HG02852 (cell line): Measurements from ENCODE around the gene HUWE1.

ENCODE experiments used
- ATAC-seq: cut with Tn5 transposase; IDR thresholded peaks from one replicate; pipeline ENCODE4 v1.9.1; 2021; ENCODE audit warnings: mild to moderate bottlenecking, moderate library complexity; ENCODE audit not compliant: unreplicated experiment

The HUWE1 gene

DNA sequence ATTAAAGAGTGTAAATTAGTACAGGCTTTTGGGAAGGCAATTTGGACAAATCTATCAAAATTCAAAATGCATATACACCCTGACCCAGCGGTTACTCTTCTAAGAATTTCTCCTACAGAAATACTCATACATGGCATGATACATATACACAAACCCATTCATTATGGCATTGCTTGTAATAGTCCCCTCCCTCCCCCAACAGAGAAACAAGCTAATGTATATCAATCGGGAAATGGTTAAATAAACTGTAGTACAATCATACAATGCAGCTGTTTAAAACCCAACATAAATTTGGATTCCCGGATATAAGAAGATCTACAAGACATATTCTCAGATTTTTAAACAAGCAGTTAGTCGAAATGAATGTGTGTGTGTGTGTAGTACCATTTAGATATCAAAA is 808 bp downstream of the HUWE1 start:
- ATAC-seq = no peak

- ATAC-seq = no peak
These were observed 1.9 kb downstream of the HUWE1 start for GRCh38 chrX:53684415-53685192.

GRCh38 chrX:53683556-53684414 is 2.7 kb downstream of the HUWE1 start:
- peak; percentile 66 for ATAC-seq

DNA sequence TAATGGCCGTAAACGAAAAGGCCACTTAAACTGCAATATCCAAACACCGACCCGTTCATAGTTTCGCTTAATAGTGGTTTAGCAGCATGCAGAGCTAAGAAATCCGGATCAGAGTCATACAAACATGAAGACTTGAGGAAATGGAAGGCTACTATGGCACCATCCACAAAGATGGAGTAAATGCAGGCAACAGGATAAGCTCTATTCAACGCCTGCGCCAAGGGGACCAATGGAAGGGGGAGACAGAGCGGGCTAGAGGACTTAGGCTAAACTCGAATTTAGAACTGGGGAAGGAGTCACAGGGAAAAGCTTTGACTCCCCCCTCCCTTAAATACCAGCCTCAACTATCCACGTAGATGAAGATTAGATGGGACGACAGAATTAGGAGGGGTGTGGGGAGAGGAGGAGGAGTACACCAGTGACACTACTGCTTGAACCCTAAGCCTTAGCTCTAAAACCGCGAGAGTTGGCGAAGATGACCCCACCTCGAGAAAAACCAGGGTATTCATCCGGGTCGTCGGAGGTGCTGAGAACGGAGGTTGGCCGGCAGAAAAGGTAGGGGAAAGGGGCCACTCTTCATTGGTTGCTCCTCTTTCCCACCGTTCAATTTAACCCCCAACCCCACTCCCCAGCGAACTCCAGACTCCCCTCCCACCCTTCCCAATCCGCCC is 3.5 kb downstream of the HUWE1 start:
- no peak for ATAC-seq

- no peak for ATAC-seq
These were observed 4.9 kb downstream of the HUWE1 start for GRCh38 chrX:53681661-53682060.

DNA sequence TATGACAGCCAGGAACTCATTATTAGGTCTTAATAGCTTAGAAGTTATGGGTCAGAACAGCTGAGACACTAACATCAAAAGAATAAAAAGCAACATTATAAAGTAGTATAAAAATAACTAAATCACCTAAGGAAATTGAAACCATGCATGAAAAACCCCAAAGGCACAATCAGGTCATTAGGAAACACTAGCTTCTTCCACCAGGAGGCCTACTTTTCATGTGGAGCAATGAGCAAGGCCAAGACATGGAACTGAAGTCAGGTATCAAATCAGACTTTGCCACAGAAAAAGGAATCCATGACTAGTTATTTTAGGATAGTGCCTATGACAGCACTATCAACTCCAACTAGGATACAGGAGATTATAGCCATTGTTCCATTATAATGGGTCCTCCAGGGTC is 7.9 kb downstream of the HUWE1 start:
- ATAC-seq = no peak

GRCh38 chrX:53677286-53677685 is 9.2 kb downstream of the HUWE1 start:
- no peak for ATAC-seq

GRCh38 chrX:53674581-53674980 is 11.9 kb downstream of the HUWE1 start:
- no peak for ATAC-seq

GRCh38 chrX:53669258-53669657 is 17.3 kb downstream of the HUWE1 start:
- ATAC-seq = peak; percentile 44

DNA sequence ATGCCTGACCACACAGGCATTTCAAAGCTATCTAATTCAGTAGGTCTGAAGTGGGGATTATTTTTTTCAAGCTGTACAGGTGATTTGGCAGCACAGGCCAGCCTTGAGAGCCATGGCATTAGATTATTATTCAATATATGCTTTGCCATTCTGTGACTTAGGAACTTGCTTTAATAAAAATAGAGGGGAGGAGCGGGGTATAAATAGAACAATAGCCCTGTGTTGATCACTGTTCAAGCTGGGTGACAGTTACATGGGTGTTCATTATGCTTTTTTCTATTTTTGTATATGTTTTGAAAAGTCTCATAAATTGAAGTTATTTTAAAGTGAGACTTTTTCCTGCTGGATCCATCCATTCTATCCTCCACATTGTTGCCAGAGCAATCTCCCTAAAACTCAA is 20.3 kb downstream of the HUWE1 start:
- no peak for ATAC-seq

- ATAC-seq = no peak
These were observed 26.5 kb downstream of the HUWE1 start for GRCh38 chrX:53660004-53660403.

DNA sequence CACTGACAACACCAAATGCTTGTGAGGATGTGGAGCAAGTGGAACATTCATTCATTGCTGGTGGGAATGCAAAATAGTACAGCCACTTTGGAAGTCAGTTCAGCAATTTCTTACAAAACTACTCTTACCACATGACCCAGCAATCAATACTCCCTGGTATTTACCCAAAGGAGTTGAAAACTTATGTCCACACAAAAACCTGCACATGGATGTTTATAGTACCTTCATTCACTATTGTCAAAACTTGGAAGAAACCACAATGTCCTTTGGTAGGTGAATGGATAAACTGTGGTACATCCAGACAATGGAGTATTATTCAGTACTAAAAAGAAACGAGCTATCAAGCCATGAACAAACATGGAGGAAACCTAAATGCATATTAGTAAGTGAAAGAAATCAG is 27.5 kb downstream of the HUWE1 start:
- ATAC-seq = no peak

DNA sequence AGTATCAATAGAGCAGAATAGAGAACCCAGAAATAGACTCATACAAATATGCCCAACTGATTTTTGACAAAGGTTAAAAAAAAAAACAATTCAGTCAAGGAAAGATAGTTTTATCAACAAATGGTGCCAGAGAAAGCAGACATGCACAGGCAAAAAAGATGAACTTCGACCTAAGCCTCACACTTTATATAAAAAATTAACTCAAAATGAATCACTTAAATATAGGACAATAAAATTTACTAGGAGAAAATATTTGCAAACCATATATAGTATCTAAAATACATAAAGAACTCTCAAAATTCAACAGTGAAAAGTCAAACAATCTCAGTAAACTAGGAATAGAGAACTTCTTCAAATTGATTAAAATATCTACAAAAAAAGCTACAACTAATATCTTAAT is 29.7 kb downstream of the HUWE1 start:
- ATAC-seq = no peak

DNA sequence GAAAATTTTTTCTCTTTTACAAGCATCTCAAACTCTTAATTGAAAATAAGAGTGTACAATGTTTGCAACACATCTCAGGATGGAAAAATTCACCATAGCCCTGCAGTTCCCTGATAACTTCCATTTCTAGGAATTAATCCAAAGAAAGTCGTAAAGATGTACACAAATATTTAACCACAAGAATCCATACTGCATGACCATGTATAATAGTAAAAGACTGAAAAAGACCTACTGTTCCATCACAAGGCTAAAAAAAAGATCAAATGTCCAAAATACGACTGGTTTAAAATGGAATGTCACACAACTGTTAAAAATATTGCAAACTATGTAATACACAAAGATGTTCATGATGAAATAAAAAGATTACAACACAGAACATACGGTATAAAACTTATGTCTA is 32.1 kb downstream of the HUWE1 start:
- no peak for ATAC-seq

GRCh38 chrX:53644751-53645150 is 41.8 kb downstream of the HUWE1 start:
- no peak for ATAC-seq

- no peak for ATAC-seq
These were observed 44.2 kb downstream of the HUWE1 start for GRCh38 chrX:53642337-53642736.

GRCh38 chrX:53639257-53639656 is 47.3 kb downstream of the HUWE1 start:
- no peak for ATAC-seq

DNA sequence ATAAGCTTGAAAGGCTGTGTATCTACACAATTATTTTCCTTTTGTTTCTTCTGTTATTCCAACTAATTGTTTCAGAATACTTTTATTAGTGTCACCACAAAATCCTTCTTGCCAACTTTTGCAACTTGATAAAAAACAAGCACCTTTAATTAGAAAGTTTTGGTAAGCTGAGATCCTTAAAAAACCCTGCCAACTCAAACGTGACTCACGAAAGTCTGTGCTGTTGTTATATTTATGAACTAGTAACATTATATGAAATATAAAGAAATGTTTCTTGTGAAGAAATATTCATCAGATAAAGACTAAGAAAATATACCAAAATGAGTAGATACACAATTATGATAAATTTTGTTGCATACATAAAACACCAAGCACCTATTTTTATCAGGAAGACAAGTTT is 49.0 kb downstream of the HUWE1 start:
- no peak for ATAC-seq

DNA sequence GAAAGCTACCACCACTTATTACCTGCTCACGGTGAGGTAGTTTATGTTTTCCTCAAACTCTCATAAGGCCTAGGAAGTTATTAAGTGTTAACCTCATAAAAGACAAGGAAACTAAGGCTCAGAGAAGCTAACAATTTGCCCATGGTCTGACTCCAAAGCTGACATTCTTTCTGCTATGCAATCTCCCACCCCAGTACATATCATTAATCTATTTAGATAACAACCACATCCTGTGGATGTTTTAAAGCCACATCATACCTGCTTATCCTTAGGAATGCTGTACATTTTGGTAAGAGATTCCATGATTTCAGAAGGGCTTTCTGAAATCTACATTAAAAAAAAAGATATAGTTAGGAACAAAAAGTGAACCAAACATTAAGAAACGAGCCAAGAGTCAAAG is 55.4 kb downstream of the HUWE1 start:
- no peak for ATAC-seq

- ATAC-seq = no peak
These were observed 56.3 kb downstream of the HUWE1 start for GRCh38 chrX:53630261-53630660.

DNA sequence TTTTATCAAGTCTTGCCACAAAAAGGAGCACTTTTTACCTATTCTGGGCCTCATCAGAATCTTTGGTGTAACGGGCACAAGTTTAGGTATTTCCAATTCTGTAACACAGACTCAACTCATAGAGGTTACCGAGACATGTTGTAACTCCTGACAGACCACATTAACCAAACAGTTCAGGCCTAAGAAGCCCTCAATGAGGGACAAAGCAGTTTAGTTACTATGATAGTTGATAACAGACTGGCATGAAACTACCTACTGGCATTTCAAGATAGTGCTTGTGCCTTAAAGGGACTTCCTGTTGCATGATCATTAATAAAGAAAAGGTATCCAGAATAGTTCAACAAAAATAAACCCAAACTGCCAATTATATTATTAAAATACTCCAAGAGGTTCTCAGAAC is 64.1 kb downstream of the HUWE1 start:
- ATAC-seq = no peak
